Activated CD4-positive, alpha-beta T cell treated with anti-CD3 and anti-CD28 coated beads, Interleukin-2, amount 50 U/mL, for 48 hours (primary cell): ENCODE measurements around the gene ACOT2.
"Not testable (repeated sequence)": the region's sequence is repeated elsewhere in the genome, so short reads cannot be mapped to it uniquely, and the experiment has no call there.

Source experiments
- DNase-seq, 2 experiments: peaks; one replicate each; pipeline ENCODE4 v3.0.0-alpha.2; 2020

The ACOT2 gene

GRCh38 chr14:73569185-73569958, at the start of gene ACOT2:
Gene ACOT2, plus strand, starts transcription at chr14:73569213. Its CDS starts 28 bp downstream, at chr14:73569241.
- peak; percentile 81 to 86 for DNase-seq

GRCh38 chr14:73521229-73521628, 47.8 kb upstream of the ACOT2 start:
- no peak for DNase-seq

GRCh38 chr14:73524493-73524892, 44.5 kb upstream of the ACOT2 start:
- no peak for DNase-seq

- no peak for DNase-seq
These were observed 42.7 kb upstream of the ACOT2 start for GRCh38 chr14:73526036-73526984.

- DNase-seq: not testable (repeated sequence)
These were observed 39.7 kb upstream of the ACOT2 start for GRCh38 chr14:73529356-73529755.

- DNase-seq: not testable (repeated sequence)
These were observed 37.0 kb upstream of the ACOT2 start for GRCh38 chr14:73531971-73532370.

GRCh38 chr14:73537244-73538045, 31.6 kb upstream of the ACOT2 start:
- peak; percentile 10 to 21 for DNase-seq

- peak; percentile 56 to 63 for DNase-seq
These were observed 30.0 kb upstream of the ACOT2 start for GRCh38 chr14:73539017-73539416.

GRCh38 chr14:73542961-73543360, 26.1 kb upstream of the ACOT2 start:
- not testable (repeated sequence) for DNase-seq

- not testable (repeated sequence) for DNase-seq
These were observed 23.7 kb upstream of the ACOT2 start for GRCh38 chr14:73545353-73545752.

GRCh38 chr14:73549097-73549496, 19.9 kb upstream of the ACOT2 start:
- not testable (repeated sequence) for DNase-seq

- DNase-seq: not testable (repeated sequence)
These were observed 19.0 kb upstream of the ACOT2 start for GRCh38 chr14:73549889-73550524.

- no peak for DNase-seq
These were observed 15.2 kb upstream of the ACOT2 start for GRCh38 chr14:73553845-73554244.

- DNase-seq: not testable (repeated sequence)
These were observed 11.8 kb upstream of the ACOT2 start for GRCh38 chr14:73557201-73557600.

GRCh38 chr14:73558238-73558637, 10.8 kb upstream of the ACOT2 start:
- not testable (repeated sequence) for DNase-seq

- DNase-seq: not testable (repeated sequence)
These were observed 6.8 kb upstream of the ACOT2 start for GRCh38 chr14:73562256-73562655.

- DNase-seq: not testable (repeated sequence)
These were observed 6.3 kb upstream of the ACOT2 start for GRCh38 chr14:73562696-73563095.

- DNase-seq: not testable (repeated sequence)
These were observed 2.6 kb upstream of the ACOT2 start for GRCh38 chr14:73566431-73566830.

- not testable (repeated sequence) for DNase-seq
These were observed 2.1 kb upstream of the ACOT2 start for GRCh38 chr14:73566935-73567334.

GRCh38 chr14:73567358-73567757, 1.7 kb upstream of the ACOT2 start:
- DNase-seq: no peak

- peak; percentile 20 to 42 for DNase-seq
These were observed 795 bp upstream of the ACOT2 start for GRCh38 chr14:73567951-73568885.
